Activated CD8-positive, alpha-beta memory T cell treated with anti-CD3 and anti-CD28 coated beads for 1 hour (primary cell): Measurements from ENCODE around the gene GNB2.
A peak's percentile ranks its signal among the peaks of the same experiment; 100 is the strongest.
"Not testable (repeated sequence)": the region's sequence is repeated elsewhere in the genome, so short reads cannot be mapped to it uniquely, and the experiment has no call there.

Experiments
- DNase-seq, 2 donors: peaks; one replicate each; pipeline ENCODE4 v3.0.0-alpha.2; 2020; ENCODE audit warnings: low read depth in 1 of 2; ENCODE audit errors: extremely low read depth in 1 of 2

Gene GNB2

DNA sequence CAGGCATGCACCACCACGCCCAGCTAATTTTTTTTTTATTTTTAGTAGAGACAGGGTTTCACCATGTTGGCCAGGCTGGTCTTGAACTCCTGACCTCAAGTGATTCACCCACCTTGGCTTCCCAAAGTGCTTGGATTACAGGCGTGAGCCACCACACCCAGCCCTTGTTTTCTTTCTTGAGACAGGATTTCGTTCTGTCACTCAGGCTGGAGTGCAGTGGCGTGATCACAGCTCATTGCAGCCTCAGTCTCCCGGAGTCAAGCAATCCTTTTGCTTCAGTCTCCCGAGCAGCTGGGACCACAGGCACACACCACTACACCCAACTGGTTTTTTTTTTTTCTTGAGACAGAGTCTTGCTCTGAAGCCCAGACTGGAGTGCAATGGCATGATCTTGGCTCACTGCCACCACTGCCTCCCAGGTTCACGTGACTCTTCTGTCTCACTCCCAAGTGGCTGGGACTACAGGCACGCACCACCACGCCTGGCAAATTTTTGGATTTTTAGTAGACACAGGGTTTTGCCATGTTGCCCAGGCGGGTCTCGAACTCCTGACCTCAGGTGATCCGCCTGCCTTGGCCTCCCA, 11.3 kb upstream of the GNB2 start:
- DNase-seq, result not testable (repeated sequence)

GRCh38 chr7:100665168-100665726, 8.3 kb upstream of the GNB2 start:
- no peak for DNase-seq

- no peak for DNase-seq
Measured at GRCh38 chr7:100667331-100668068, 6.0 kb upstream of the GNB2 start.

DNA sequence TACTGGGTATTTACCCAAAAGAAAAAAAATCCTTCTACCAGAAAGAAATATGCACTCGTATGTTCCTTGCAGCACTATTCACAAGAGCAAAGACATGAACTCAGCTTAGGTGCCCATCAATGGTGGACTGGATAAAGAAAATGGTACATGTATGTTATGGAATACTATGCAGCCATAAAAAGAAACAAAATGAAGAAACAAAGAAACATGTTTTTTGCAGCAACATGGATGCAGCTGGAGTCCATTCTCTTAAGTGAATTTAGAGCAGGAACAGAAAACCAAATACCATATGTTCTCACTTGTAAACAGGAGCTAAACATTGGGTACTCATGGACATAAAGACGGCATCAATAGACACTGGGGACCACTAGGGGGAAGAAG, 5.5 kb upstream of the GNB2 start:
- DNase-seq, result no peak

DNA sequence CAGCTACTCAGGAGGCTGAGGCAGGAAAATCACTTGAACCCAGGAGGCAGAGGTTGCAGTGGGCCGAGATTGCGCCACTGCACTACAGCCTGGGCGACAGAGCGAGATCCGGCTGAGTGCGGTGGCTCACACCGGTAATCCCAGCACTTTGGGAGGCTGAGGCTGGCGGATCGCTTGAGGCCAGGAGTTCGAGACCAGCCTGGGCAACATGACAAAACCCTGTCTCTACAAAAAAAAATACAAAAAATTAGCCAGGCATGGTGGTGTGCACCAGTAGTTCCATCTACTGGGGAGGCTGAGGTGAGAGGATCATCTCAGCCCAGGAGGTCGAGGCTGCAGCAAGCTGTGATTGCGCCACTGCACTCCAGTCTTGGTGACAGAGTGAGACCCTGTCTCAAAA, 4.4 kb upstream of the GNB2 start:
- DNase-seq, result not testable (repeated sequence)

GRCh38 chr7:100670074-100670473, 3.5 kb upstream of the GNB2 start:
- DNase-seq, result no peak

DNA sequence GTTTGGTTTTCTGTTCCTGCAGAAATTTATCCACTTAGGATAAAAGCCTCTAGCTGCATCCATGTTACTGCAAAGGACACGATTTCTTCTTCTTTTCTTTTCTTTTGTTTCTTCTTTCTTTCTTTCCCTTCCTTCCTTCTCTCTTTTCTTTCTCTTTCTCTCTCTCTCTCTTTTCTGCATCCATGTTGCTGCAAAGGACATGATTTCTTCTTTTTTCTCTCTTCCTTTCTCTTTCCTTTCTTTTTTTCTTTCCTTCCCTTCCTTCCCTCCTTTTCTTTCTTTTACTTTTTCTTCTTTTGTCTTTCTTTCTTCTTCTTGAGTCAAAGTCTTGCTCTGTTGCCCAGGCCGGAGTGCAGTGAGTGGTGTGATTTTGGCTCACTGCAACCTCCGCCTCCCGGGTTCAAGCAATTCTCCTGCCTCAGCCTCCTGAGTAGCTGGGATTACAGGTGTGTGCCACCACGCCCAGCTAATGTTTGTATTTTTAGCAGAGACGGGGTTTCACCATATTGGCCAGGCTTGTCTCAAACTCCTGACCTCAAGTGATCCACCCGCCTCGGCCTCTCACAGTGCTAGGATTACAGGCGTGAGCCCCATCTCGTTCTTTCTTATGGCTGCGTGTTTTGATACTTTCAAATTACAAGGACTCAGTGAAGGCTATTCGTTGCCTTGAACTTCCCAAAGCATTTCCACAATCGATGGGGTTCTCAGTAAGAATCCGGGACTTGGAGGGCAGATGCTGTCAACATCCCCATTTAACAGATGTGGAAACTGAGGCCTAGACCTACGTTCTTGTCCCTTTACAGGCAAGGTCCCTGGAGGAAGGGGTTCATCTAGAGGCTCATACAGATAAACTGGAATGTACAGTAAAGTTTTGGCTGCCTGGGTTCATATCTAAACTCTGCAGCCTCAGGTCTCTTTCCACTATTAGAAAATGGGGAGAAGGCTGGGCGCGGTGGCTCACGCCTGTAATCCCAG, 1.9 kb upstream of the GNB2 start:
- DNase-seq, result no peak

- DNase-seq, result peak in 1 of 2 donors; percentile 32
Measured at GRCh38 chr7:100673942-100674410, 436 bp downstream of the GNB2 start.

DNA sequence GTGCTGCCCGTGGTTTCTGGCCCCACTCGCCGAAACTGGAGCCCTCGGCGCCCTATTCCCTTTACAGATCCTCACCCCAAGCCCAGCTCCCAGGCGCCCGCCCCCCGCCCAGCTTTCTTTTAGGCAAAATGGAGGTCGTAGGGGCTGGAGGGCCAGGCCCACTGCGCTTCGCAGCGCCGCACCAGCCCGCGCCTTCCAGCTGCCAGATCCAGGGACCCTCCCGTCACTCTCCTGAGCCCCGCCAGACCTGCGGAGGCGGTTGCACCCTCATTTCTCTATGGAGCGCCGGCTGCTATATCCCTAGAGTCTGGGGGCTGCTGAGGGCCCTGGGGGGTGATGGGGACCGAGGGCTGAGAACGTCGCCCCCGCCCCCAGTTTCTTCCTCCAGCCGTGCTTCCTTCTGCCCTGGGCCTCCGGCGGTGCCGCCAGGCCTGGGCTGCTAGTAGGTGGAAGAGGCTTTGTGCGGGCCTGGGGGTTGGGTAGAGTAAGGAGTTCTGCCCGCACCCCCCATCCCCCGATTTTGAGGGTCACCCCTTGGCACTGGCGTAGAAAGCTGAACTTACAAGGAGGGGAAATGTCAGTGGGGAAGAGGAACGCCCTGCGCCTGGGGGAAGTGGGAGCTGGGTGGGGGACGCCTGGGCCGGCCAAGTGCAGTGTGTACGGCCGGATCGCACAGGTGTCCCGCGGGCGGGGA, 1.0 kb downstream of the GNB2 start:
- no peak for DNase-seq

- no peak for DNase-seq
Measured at GRCh38 chr7:100675105-100675451, 1.5 kb downstream of the GNB2 start.

- DNase-seq, result peak; percentile 69 to 89
Measured at GRCh38 chr7:100675581-100676350, 2.2 kb downstream of the GNB2 start.

GRCh38 chr7:100676501-100677306, 3.2 kb downstream of the GNB2 start:
- no peak for DNase-seq

- no peak for DNase-seq
Measured at GRCh38 chr7:100677308-100678267, 4.0 kb downstream of the GNB2 start.

GRCh38 chr7:100678291-100678984, 4.9 kb downstream of the GNB2 start:
- DNase-seq, result no peak

DNA sequence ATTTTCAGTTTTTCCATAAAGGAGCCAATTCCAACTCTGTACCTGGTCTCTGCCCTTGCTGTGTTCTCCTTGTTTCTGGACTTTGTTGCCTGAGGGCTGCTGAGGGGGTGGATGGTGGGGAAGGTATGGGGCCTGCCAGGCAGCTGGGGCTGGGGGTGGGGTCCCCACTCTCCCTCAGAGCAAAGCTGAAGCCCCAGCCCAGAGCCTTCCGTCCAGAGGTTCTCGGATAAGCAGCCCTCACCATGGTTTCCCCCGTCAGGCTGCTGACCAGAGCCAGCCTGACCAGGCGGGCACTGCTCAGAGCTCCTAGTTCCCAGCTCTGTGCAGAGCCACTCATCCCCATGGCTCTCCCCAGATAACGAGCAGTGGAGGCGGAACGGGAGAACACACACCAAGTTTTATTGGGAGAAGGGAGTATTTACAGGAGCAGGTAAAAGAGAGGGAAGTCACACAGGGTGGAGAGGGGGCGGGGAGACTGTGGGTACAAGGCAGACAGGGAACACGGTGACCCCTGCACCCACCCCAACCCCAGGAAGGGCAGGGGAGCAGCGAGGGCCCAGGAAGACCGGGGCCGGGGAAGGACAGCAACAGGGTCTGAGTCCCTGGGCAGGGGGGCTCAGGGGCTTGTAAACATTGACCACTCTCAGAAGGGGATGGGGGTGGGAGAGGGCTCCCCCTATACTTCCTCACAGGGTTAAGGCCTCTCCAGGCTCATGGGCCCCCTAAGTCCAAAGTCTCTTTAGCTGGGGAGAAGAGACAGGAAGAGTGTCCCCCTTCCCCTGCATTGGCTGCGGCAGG, 5.8 kb downstream of the GNB2 start:
- DNase-seq, result no peak

DNA sequence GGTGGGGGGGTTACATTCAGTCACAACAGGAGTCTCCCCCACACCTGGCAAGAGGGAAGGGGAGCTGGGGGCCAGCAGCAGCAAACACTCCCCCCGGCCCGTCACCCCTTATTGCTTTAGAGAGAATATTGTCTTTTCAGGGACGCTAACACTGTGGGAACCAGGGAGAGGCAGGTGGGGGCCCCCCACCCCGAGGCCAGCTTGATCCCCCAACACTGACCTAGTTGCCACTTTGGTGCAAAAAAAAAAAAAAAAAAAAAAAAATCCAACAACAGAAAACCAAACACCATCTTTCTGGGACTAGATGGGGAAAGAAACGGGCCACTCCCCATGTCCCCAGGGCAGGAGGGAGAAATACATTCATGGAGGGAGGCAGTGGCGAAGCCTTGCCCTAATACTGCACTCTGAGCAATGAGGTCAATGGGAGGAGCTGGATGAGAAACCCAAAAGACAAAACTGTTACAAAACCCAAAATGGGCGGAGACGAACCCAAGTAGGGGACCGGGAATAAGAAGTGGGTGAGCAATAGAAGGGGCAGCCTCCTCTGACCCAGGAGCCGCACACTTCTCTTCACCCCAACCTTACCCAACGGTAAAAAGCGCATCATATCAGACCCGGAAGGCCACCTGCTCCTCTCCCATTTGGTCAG, 6.5 kb downstream of the GNB2 start:
- DNase-seq, result no peak
